ENCODE results near the gene AP1M1.
A peak's percentile ranks its signal among the peaks of the same experiment; 100 is the strongest.

Gene AP1M1

GRCh38 chr19:16224293-16225045, 26.8 kb downstream of the AP1M1 start:
- no peak for TF ChIP-seq CTCF (IDR thresholded peaks at IDR 0.05; ENCODE audit: insufficient read depth, low read depth, low read length, missing control alignments)
- DNase-seq (ENCODE audit: low read depth): peak; percentile 0
- no peak overlapping the region for H3K4me3 ChIP-seq (ENCODE audit: low read depth, low read length)

DNA sequence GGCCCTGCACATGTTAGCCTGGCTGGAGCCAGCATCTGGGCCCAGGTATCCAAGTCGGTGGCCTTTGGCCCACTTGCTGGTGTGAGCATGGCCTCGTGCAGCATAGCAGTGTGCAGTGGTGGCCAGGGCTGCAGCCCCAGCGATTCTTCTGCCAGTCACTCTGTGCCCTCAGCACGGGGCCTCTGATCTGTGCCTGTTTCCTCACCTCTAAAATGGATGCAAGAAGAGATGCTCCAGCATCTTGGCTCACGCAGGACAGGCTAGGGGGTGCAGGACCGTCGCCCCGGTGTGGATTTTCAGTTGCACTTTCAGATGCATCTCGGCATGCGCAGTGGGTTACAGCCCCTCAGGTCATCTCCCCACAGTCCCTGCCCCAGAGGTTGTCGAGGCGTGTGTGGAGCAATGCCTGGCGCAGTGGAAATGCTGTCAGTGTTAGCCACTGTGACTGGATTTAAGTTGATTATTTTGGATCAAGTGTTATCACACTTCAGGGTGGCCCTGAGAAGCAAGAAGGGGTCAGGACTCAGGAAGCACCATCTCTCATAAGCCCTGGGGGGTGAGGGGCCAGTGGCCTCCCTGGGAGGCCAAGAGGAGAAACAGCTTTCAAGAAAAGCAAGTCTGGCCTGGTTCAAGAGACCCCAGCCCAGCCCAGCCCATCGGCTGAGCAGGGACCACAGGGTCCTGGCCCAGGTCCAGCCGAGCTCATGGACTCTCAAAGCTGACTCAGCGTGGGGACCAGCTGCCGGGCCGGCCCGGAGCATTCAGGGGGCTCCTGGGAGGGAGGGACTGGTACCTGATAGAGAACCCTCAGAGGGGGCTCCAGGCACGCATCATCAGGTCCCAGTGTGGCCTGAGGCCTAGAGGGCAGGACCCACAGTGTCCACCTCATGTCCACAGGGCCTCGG, 27.8 kb downstream of the AP1M1 start:
- TF ChIP-seq CTCF (IDR thresholded peaks at IDR 0.05; ENCODE audit: insufficient read depth, low read depth, low read length, missing control alignments): no peak
- no peak overlapping the region for H3K4me3 ChIP-seq (ENCODE audit: low read depth, low read length)
- no peak for DNase-seq (ENCODE audit: low read depth)

DNA sequence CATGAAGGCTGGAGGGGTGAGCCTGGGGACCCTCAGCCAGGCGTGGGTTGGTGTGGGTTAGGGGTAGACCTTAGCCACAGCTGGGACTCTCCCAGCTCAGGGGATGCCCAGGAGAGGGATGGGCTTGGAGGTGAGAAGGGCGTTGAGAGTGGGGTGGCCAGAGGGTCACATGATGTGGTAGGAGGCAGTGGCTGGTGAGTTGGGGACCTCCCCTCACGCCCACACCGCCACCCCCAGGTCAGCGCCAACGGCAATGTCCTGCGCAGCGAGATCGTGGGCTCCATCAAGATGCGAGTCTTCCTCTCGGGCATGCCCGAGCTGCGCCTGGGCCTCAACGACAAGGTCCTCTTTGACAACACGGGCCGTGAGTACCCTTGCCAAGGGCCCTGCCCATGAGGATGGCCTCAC, 28.5 kb downstream of the AP1M1 start:
- no peak overlapping the region for H3K4me3 ChIP-seq (ENCODE audit: low read depth, low read length)
- peak; percentile 0 for DNase-seq (ENCODE audit: low read depth)
- TF ChIP-seq CTCF (IDR thresholded peaks at IDR 0.05; ENCODE audit: insufficient read depth, low read depth, low read length, missing control alignments): no peak

GRCh38 chr19:16226878-16227836, 29.4 kb downstream of the AP1M1 start:
- TF ChIP-seq CTCF (IDR thresholded peaks at IDR 0.05; ENCODE audit: insufficient read depth, low read depth, low read length, missing control alignments): no peak
- peak; percentile 0 for DNase-seq (ENCODE audit: low read depth)
- H3K4me3 ChIP-seq (ENCODE audit: low read depth, low read length): no peak overlapping the region

DNA sequence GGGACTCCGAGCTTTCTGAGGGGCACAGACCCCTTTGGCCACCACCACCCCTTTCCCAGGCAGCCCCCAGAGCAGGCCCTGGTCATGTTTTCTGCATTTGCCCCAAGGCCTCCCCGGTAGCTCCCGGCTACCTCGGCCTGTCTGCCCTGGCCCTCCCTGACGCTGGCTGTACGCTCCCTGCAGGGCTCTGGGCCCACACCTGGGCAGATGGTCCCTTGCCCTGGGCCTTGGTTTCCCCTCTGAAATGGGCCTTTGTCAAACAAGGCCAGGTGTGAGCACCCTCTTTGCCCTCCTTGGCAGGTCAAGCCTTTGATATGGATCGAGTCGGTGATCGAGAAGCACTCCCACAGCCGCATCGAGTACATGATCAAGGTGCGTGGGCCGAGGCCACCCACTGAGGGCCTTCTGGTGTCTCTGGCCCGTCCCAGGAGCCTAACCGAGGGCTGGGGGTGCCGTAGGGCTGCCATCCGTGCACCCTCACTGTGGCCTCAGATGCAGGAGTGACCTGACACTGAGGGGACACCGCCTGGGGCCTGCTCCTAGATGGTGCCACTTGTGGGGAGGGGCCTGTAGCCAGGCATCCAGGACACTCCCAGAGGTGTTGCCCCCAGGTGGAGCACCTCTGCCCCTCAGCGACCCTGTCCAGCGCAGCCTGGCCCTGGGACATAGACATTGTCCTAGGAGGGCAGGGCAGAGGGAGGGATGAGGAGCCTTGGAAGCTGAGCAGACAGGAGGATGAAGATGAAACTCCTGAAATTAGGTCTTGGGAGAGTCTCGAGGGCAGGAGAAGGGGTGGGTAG, 30.3 kb downstream of the AP1M1 start:
- no peak for DNase-seq (ENCODE audit: low read depth)
- no peak overlapping the region for H3K4me3 ChIP-seq (ENCODE audit: low read depth, low read length)
- TF ChIP-seq CTCF (IDR thresholded peaks at IDR 0.05; ENCODE audit: insufficient read depth, low read depth, low read length, missing control alignments): no peak

Data from GM12865 (cell line).